NCI-H2227 treated with DMSO at 0.1 percent for 48 hours (cell line): ENCODE results near the gene BBLN.
A peak's percentile ranks its signal among the peaks of the same experiment; 100 is the strongest.
"Not testable (repeated sequence)": the region's sequence is repeated elsewhere in the genome, so short reads cannot be mapped to it uniquely, and the experiment has no call there.

Source experiments
- DNase-seq: peaks from one replicate; lab custom pipeline; 2025; lab: John Stamatoyannopoulos, UW

The BBLN gene

DNA sequence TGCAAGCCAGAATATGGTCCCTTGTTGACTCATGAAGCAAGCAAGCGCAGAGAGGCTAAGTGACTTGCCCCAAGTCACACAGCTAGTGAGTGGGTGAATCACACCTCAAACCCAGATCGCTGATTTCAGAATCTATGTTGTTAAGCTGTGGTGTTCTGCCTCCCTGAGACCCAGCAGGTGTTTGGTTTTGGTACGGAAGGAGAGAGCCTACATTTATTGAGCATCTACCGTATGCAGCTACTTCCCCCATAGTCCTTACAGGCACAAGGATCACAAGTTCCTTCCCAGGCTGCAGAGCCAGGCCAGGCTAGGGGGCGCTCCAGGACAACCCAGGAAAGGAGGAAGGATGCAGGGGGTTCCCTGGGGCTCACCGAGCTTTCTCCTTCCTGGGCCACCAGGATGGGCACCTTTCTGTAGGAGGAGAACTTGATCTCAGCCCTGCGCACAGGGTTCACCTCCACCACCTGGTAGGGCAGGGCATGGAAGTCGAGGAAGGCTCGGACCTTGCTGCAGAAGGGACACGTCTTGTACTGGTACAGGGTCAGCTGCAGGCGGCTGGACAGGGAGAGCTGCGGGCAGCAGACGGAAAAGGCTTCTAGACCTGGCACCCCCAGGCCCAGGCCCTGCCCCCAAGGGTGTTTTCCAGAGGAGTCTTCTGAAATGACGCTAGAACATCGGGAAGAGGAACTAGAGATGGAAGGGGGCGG lies 35.0 kb upstream of the BBLN start:
- DNase-seq = no peak

DNA sequence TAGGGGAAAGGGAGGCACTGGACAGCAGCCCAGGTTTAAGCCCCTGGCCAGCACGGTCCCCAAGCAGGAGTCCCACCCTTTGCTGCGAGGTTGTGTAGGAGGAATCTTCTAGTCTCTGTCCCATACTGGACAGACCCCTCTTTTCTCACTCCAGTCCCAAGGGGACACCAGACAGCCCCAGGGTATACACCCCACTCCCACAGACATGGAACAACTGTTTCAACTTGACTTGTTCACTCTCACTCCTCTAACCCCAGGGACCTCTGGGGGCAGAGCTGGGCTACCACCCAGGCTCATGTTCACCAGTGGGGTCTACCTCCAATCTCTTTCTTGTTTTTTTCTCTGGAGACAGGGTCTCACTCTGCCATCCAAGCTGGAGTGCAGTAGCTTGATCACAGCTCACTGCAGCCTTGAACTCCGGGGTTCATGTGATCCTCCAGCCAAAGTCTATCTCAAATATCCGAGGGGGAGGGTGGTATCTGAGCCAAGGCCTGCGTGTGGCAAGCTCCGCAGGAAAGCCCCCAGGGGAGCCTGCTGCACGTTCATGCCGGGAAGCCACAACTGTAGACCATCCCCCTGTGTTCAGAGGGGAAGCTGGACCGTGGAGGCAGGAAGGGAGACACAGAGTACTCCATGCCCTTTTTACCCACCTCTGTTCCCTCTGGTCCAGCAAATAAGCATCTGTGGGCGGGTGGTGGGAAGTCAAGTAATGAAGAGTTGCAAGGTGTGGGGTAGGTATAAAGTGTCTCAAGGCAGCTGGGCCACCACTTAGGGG lies 34.3 kb upstream of the BBLN start:
- no peak for DNase-seq

DNA sequence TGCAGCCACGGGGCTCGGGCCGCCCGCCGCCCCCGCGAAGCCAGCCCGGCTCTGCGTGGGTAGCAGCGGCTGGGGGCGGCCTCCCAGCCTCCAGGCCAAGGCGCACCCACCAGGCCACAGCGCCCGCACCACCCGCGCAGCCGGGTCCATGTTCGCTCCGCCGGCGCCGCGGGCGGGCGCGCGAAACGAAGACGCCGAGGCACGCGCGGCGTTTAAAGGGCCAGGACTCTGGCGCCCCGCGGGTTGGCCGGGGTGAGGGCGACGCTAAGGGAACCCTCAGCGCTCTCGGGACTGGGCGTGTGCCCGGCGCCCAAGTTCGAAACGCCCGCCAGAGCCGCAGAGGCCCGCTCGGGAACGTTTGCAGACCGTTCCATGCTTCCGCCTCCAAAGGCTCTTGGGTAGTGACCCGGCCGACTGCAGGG lies 32.5 kb upstream of the BBLN start, which contains the start of gene PTGES2:
PTGES2 (minus strand) TSS at position 162 of the 422 bp plus-strand sequence; CDS start at position 150, 12 bp downstream.
- peak; percentile 25 for DNase-seq

DNA sequence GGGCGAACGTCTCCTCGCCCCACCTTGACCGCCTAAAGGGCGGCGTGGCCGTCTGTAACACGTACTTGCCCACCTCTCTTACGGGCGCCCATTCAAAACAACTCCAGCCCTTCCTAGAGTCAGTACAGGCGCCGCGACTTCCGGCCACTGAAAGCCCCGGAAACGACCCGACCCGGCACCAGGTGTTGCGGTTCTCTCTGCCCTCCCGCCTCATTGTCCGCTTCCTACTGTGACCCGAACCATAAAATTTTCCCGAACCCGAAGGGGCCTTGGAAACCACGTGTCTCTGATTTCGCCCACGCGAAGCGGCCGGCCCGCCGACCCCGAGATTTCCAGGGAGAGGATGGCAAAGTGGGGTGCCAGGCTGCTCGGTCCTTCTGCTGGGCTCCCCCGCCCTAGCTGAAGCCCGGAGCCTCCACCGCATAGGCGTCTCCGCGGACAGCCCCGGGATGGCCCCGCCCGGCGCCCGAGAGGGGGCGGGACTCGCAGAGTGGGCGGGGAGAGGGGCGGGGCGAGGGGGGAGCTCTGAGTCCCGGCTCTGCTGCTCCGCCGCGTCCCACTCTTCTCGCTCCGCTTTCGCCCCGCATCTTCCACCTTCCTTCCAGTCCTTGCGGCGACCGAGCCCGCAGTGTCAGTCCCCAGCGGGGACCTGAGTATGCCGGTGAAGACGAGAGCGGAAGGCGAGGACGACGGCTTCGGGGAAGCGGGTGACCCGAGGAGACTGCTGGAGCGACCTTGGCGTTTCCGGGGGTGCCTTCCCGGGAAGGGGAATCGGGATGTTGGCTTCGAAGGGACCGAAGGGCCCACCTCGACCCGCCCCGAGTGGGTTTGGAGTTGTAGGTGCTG lies 31.9 kb upstream of the BBLN start:
- DNase-seq = peak; percentile 80

DNA sequence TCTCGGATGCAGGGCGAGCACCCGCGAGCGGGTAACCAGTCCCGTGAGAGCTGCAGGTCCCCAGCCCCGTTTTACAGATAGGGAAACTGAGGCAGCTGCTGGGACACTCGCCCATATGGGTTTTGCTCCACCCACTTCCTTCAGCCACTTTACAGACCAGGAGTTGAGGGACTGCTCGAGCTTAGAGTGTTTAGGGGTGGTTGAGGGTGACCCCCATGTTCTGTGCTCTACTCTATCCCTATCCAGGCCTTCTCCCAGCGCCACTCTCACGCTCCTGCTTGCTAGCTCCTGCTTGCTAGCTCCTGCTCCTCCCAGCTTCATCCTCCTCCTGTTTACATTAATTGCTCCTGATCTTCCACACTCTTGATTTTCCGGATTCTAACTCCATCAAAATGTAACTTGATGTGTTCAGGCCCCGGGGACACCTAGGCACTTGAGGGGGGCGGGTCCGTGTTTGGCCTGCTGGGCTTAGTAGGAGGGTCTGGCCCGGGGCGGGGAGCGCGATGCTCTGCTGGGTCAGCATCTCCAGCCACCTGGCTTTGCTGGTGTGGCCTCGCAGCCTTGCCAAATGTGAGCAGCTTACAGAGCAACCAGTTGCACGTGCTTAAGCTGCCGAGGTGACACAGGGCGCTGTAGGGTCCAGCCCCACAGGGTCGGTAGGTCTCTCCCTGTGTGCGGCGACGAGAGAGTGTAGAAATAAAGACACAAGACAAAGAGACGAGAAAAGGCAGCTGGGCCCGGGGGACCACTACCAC lies 31.1 kb upstream of the BBLN start:
- DNase-seq = no peak

DNA sequence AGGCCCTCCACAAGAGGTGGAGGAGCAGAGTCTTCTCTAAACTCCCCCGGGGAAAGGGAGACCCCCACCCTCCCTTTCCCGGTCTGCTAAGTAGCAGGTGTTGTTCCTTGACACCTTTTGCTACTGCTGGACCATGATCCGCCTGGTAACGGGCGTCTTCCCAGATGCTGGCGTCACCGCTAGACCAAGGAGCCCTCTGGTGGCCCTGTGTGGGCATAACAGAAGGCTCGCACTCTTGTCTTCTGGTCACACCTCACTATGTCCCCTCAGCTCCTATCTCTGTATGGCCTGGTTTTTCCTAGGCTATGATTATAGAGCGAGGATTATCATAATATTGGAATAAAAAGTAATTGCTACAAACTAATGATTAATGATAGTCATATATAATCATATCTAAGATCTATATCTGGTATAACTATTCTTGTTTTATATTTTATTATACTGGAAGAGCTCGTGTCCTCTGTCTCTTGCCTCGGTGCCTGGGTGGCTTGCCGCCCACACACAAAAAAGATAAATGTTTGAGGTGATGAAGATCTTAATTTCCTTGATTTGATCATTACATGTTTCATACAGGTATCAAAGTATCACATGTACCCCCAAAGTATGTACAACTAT lies 30.0 kb upstream of the BBLN start:
- not testable (repeated sequence) for DNase-seq

DNA sequence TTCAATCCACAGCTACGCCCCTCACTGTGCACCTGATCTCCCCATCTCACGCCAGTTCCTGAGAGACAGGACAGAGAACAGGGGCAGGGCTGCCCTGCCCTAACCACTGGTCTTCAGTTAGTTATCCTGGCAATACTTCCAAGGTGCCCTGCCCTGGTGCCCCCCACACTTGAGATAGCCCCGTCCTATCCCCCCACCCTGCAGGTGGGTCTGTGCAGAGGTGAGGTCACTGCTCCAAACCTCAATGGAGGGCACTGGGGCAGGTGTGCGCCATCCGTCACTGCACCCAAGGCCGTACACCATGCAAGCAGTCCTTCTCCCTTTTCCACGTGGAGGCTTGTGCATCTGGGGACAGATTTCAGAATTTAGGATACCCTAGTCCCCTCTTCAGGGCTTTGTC lies 29.4 kb upstream of the BBLN start:
- DNase-seq = not testable (repeated sequence)

DNA sequence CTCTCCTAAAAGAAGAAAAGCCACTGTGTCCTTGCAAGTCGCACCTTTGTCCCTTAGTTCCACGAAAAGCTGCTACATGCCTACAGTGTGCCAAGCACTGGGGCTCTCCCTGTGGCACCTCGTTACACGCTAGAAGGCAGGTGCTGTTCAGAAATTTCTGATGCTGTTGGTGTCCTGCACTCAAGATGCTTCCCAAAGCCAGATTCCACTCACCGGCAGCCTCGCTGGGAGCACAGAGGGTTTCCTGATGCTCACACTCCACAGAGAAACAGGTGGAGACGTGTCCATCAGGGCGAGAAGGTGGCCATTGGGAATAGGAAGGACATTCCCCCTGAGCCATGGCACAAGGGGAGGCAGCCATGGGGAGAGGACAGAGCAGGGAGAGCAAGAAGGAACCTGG lies 28.7 kb upstream of the BBLN start:
- DNase-seq = not testable (repeated sequence)

DNA sequence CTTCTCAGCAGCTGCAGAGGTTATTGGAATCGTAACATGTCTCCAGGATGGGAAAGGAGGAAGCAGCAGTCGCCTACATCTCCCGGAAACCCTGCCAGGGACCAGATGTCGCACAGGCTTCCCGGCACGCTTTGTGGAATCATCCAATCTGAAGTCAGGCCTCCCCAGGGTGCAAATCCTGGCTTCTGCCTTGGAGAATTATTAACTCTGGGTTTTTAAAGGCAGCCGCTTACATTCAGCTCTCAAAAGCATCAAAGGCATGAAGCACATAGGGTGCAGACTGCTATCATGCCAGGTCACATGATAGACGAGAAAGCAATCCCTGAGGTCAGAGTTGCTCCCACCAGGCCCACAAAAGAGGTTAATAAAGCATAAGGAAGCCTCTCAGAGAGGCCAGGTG lies 27.9 kb upstream of the BBLN start:
- DNase-seq = not testable (repeated sequence)

DNA sequence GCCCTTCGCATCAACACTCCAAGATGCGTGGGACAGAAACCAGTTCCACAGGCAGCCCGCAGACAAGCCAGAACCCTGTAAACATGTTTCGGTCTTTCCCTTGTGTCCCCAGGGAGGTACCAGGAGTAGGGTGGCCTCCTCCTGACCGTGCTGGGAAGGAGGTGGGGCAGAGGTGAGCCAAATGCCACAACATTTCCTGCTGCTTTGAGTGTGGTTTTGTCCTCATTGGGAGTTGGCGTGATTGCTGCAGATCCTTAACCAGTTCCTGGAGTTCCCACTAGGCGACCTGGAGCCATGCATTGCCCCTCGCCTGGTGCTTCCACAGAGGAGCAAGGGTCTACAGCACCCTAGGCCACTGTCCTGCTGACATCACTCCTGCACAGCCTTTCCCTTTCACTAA lies 24.5 kb upstream of the BBLN start:
- not testable (repeated sequence) for DNase-seq

DNA sequence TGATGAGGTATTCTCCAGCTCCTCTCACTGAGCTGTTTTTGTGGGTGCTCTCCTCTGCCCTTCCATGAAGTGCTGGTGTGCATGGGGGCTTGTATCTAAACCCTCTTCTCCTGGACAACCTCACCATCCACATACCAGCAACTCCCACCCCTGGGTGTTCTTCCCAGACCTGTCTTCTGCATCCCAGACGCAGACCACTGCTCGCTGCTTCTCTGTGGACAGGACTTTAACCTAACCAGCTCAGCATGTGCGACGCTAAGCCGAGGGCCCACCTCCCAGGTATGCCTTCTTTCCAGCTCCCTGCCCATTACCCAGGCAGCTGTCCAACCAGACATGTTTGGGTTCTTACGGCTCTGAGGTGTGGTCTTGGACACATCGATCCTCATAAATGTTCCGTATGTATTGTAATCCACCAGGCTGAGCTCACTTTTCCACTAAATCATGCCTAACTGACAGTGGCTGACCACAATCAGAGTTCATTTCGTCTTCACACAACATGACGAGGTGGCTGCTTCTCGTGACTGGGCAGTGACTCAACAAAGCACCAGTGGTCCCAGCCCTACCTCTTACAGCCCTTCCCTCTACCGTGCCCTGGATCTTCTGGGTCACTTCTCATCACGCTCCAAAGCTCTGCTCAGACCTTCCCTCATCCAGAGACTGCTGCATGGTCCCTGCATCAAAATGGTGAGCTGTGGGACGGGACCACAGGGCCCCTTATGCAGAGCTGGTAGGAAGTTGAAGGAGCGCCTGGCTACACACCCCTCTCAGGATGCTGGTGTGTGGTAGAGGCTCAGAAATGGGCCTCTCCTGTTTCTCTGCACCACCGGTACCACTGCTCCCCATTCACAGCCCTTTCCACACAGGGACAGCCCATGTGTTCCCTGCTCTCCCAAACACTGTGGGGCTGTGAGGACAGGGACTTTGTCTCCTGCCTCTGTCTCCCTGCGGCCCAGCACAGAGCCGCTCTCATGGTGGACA lies 23.0 kb upstream of the BBLN start:
- DNase-seq = no peak

DNA sequence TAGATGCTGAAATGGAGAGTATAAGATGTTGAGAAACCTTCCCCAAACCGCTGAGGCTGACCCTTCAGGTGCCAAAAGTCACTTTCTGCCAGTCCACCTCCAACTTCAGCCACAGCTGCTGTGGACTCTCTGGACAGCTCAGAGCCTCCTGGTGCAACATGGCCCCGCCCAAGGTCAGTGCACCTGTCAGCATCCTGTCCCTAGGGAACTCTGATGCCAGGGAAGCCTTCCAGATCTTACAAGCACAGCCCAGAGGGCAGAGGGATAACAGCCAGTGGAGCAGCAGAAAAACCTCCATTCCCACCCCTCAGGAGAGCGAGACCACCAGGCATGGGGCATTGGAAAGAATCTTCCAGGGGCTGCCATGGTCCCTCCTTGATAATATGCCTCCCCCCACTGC lies 22.1 kb upstream of the BBLN start:
- DNase-seq = no peak

DNA sequence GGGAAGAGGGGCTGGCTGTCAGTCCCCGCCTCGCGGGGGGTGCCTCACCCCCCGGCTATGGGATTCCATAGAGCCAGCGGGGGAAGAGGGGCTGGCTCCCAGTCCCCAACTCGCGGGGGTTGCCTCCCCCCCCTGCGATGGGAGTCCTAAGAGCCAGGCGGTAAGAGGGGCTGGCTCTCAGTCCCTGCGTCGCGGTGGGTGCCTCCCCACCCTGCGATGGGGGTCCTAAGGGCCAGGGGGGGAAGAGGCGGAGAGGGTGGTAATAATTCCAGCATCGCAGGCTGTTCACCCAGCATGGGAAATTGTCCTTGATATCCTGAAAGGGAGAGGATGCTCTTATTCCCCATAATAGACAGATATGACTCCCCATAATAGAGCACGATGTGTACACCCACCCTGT lies 20.4 kb upstream of the BBLN start:
- no peak for DNase-seq

DNA sequence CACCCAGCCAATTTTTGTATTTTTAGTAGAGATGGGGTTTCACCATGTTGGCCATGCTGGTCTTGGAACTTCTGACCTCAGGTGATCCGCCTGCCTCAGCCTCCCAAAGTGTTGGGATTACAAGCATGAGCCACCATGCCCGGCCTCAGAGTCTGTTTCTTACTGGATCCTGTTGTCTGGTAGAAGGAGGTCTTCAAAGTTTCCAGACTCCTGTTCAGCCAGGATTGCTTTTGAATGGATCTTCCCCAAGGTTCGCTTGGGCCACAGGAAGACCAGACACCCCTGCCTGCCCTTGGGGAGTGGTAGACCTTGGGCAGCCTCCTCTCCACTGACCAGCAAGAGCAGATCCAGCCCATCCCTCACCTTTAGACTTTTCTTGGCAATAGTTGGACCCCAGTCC lies 18.5 kb upstream of the BBLN start:
- DNase-seq = no peak

DNA sequence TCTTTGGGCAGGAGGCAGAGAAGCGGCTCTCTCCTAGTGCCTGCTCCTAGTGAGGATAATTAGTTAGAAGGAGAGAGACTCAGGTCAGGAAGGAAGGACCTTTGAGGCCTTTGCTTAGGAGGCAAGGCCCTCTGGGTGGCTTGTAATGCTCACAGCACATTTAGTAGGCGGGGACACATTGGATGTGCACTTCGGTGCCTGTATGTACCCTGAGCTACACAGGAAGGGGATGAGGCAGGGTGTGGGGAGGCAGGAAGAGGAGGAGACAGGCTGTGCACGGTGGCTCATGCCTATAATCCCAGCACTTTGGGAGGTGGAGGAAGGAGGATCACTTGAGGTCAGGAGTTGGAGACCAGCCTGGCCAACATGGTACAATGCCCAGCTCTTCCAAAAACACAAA lies 18.0 kb upstream of the BBLN start:
- no peak for DNase-seq

DNA sequence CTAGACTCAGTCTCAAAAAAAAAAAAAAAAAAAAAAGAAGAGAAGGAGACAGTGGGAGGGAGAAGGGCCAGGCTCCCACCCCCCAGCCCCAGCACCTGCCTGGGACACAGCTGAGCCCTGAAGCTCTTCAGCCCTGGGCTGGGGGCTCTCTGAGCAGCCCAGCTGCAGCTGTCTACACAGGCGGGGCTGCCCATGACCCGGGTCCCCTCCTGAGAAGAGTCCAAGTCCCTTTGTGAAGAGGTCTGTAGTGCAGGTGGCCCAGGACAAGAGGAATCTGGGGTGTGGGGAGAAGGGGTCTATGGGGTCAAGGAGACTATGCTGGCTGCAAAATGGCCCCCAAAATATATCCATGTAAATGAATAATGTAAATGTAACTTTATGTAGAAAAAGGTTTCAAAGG lies 17.5 kb upstream of the BBLN start:
- DNase-seq = no peak

DNA sequence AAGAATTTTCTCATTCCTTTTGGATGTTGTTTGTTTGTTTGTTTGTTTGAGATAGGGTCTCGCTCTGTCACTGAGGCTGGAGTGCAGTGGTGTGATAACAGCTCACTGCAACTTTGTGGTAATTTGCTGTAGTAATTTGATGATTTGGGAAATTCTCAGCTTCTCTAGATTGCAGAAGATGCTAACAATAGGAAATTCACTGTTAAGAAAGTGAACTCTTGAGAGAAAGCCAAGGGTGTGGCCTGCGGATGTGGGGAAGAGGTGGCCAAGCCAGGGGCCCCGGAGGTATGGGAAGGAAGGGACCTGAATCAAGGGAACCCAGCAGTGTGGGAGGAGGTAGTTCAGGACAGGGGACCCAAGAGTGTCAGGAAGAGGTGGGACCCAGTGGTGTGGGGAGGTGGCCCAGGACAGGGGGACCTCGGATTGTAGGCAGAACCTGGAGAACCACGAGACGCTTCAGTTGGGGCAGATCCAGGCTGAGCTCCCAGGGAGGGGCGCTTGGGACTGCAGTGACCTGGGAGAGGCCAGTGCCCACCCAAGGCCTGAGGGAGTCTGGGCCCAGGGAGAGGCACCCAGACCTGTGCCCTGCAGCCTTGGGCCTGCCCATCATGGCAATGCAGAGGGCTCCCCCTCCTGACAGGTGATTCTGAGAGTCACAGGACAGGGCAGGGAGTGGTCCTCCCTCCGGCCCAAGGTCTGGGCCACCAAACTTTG lies 16.4 kb upstream of the BBLN start:
- DNase-seq = no peak

DNA sequence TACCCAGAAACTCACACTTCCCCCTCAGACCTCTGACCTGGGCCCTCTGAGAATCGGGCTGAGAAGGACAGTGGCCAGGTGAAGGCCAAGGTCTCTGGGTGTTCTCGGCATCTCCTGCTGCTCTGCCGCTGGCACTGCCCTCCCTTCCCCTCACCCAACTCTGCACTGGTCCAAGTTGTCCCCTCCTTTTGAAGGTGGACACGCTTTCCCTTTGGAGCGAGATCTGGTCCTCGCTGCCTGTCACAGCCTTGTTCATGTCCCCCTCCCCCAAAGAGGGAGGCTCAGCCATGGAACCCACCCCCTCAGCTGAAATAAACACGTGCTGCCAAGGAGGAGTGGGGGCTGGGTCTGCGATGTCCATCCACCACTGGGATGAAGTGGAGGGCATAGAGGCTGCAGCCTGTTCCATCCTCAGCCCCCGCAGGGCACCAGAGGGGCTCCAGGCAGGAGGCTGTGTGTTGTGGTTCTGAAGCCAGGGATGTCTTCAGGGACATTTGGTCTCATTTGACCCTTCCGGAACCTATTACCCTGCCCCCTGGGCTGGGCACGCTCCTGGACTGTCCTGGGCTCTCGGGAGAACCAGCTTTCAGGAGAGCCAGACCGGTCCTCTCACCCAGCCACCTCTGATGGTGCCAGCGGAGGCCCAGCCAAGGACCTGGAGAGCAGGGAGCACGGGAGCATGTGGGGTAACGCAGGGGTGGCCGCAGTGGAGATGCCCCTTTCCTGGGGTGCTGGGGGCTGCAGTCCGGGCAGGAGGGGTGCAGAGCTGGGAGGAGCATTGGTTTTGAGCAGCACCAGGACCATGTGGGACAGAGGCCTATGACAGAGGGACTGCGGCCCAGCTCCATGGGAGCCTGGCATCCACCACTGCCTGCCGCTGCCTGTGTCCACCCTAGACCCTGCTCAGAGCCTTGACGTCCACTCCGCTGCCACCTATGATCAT lies 15.6 kb upstream of the BBLN start:
- DNase-seq = no peak
